GM12892 (cell line): ENCODE data around the gene IGDCC3.

ENCODE experiments used
- POLR2A ChIP-seq: IDR thresholded peaks from 2 replicates; pipeline ENCODE4 v1.6.1; 2011; ENCODE audit warnings: low read depth, low read length, control low read depth
- POLR2AphosphoS5 ChIP-seq: IDR thresholded peaks from 2 replicates; pipeline ENCODE4 v1.6.1; 2011; ENCODE audit warnings: low read depth, low read length, control low read depth
- TAF1 ChIP-seq: IDR thresholded peaks from 2 replicates; pipeline ENCODE4 v1.6.1; 2011; ENCODE audit warnings: low read depth, mild to moderate bottlenecking, control low read depth, low read length, borderline replicate concordance

GRCh38 chr15:65338366-65338765 is 39.4 kb downstream of the IGDCC3 start:
- TF ChIP-seq POLR2A (no peak), TAF1 (no peak), POLR2AphosphoS5 (no peak)
